HepG2 (cell line): ENCODE results near the gene MTSS2. TPM values are rescaled to one million over a fixed set of nuclear protein-coding genes. Genes with fewer than 3 reads are reported as not detected.
A peak's percentile ranks its signal among the peaks of the same experiment; 100 is the strongest.

ENCODE experiments used
- CENPT ChIP-seq: sonication (generic); formaldehyde crosslinking; IDR thresholded peaks from 2 replicates; pipeline ENCODE4 v1.8.0; 2022; ENCODE audit warnings: low read depth, mild to moderate bottlenecking, moderate library complexity, missing genetic modification reagents
- HES4 ChIP-seq: sonication (generic); formaldehyde crosslinking; IDR thresholded peaks from 2 replicates; pipeline ENCODE4 v1.9.0; 2021; ENCODE audit warnings: mild to moderate bottlenecking, missing genetic modification reagents, borderline replicate concordance
- HNRNPK ChIP-seq: fragments of 200-400 bp; formaldehyde crosslinking; IDR thresholded peaks from 2 replicates; pipeline ENCODE4 v1.6.1; 2018; ENCODE audit warnings: low read length, low read depth, moderate library complexity, mild to moderate bottlenecking; ENCODE audit not compliant: poor library complexity, severe bottlenecking
- HOXA5 ChIP-seq: sonication (generic); formaldehyde crosslinking; IDR thresholded peaks from 2 replicates; pipeline ENCODE4 v1.4.0; 2020; ENCODE audit warnings: missing genetic modification reagents
- IKZF1 ChIP-seq: fragments of 450-650 bp; IDR thresholded peaks from 2 replicates; pipeline ENCODE4 v1.7.1; 2016
- KDM1A ChIP-seq: IDR thresholded peaks from 2 replicates; pipeline ENCODE4 v1.6.1; 2016; ENCODE audit warnings: missing compliant biosample characterization
- KIAA2018 ChIP-seq: sonication (generic); formaldehyde crosslinking; IDR thresholded peaks from 2 replicates; pipeline ENCODE4 v1.5.0; 2020; ENCODE audit warnings: mild to moderate bottlenecking, missing genetic modification reagents, borderline replicate concordance
- RBAK ChIP-seq: sonication (generic); formaldehyde crosslinking; IDR thresholded peaks from 2 replicates; pipeline ENCODE4 v1.5.1; 2020; ENCODE audit warnings: mild to moderate bottlenecking, missing genetic modification reagents
- ZFP41 ChIP-seq: sonication (generic); formaldehyde crosslinking; IDR thresholded peaks from 2 replicates; pipeline ENCODE4 v1.4.0; 2020; ENCODE audit warnings: mild to moderate bottlenecking, missing genetic modification reagents, borderline replicate concordance
- ZFP91 ChIP-seq: sonication (generic); formaldehyde crosslinking; IDR thresholded peaks from 2 replicates; pipeline ENCODE4 v1.9.0; 2022; ENCODE audit warnings: missing genetic modification reagents, mild to moderate bottlenecking, borderline replicate concordance
- ZNF136 ChIP-seq: sonication (generic); formaldehyde crosslinking; IDR thresholded peaks from 2 replicates; pipeline ENCODE4 v1.8.1; 2022; ENCODE audit warnings: low read depth, mild to moderate bottlenecking, moderate library complexity, missing genetic modification reagents
- ZSCAN12 ChIP-seq: sonication (generic); formaldehyde crosslinking; IDR thresholded peaks from 2 replicates; pipeline ENCODE4 v1.9.0; 2021; ENCODE audit warnings: mild to moderate bottlenecking, missing genetic modification reagents
- ZXDC ChIP-seq: sonication (generic); formaldehyde crosslinking; IDR thresholded peaks from 2 replicates; pipeline ENCODE4 v1.5.0; 2020; ENCODE audit warnings: mild to moderate bottlenecking, missing genetic modification reagents
- polyA plus RNA-seq, 8 experiments: library from polyadenylated mRNA; depleted of rRNA in 3 of 8; stranded (reverse) in 7 of 8; unstranded in 1 of 8; fragments of >200 nt; fragmentation: Illumina TruSeq in 4 of 8; extraction: Trizol in 4 of 8; gene quantifications; 2 replicates each; pipeline versions ENCODE4 v1.2.1 to v1.2.3, GENCODE V29; 2011 to 2016; ENCODE audit warnings: low read depth in 4 of 8, missing spikeins in 1 of 8, mixed read lengths in 1 of 8; ENCODE audit not compliant: insufficient read depth in 1 of 8
- total RNA-seq, 5 experiments: library from RNA; depleted of rRNA; stranded (reverse); fragments of >200 nt; fragmentation: Illumina TruSeq; extraction: Trizol; gene quantifications; 2 replicates each; pipeline ENCODE4 v1.2.3, GENCODE V29; 2016; ENCODE audit warnings: low read depth in 1 of 5
- TF ChIP-seq, protein P1 (sequence below): sonication (generic); formaldehyde crosslinking; IDR thresholded peaks from 2 replicates; pipeline ENCODE4 v1.5.0; 2020; ENCODE audit warnings: missing genetic modification reagents

MTSS2 gene
- total and polyA plus RNA-seq, 2 of the 13 experiments (the other 11 are each of a cell fraction or from before 2014, with no cell fraction given) = 132 to 242 TPM

DNA sequence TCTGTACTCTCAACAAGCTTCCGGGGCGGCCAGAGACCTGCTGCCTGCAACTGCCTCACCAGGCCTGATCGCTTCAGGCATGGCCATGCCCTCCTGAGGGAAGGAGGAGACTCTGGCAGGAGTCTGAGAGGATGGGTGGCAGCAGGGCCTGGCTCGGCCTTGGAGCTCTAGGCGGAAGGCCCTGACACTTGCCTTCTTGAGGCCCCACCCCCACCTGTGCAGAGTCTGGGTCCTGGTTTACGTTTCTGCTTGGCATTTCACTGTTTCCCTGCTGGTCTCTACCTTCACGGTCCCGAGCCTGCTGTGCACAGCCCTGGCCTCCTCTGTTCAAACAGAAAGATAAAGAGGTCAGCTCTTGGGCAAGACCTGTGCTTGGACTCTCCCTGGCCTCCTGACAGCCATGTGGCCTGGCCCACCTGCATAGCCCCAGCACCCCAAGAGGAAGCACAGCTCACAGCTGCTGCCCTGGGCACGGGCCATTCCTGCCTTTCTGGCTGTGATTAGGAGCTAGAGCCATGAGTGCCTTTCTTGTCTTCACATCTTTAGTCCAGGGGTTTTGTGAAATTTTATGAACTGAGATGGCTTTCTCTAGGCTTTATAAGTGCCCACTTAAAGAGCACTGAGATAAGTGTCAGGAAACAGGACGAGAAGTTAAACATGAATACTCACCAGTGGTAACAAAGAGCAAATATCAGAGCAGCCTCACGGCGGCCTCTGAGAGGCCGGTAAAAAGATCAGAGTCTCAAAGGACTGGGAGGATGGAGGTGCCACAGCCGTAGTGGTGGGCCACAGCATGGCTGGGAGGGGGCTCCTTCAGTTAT lies 25.6 kb upstream of the MTSS2 start (continued):
- TF ChIP-seq ZXDC (CRISPR knock-in tag) (0 out of 2 replicates have a peak, but pooled peaks have one; percentile 33), CENPT (CRISPR knock-in tag) (0 out of 2 replicates have a peak, but pooled peaks have one; percentile 56), KDM1A (CRISPR knock-in tag) (no peak; the same call in 1 of the 2 replicates), ZFP41 (no peak; the same call in 1 of the 2 replicates), ZFP91 (peak; percentile 86), HES4 (CRISPR knock-in tag) (no peak), HOXA5 (CRISPR knock-in tag) (peak; percentile 86), IKZF1 (no peak), HNRNPK (no peak), RBAK (no peak), KIAA2018 (CRISPR knock-in tag) (no peak), ZSCAN12 (CRISPR knock-in tag) (no peak), ZNF136 (CRISPR knock-in tag) (no peak)
- TF ChIP-seq, protein P1, sequence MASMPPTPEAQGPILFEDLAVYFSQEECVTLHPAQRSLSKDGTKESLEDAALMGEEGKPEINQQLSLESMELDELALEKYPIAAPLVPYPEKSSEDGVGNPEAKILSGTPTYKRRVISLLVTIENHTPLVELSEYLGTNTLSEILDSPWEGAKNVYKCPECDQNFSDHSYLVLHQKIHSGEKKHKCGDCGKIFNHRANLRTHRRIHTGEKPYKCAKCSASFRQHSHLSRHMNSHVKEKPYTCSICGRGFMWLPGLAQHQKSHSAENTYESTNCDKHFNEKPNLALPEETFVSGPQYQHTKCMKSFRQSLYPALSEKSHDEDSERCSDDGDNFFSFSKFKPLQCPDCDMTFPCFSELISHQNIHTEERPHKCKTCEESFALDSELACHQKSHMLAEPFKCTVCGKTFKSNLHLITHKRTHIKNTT = no peak
